H1 (cell line): ENCODE measurements around the gene RLBP1. TPM values are rescaled to one million over a fixed set of nuclear protein-coding genes. Genes with fewer than 3 reads are reported as not detected.

Source experiments
- CHD7 ChIP-seq: fragments of 300-600 bp; sonication (generic); IDR thresholded peaks from 2 replicates; pipeline ENCODE4 v1.7.1; 2012; ENCODE audit warnings: low read length, moderate library complexity, mild to moderate bottlenecking, inconsistent platforms; ENCODE audit not compliant: insufficient replicate concordance
- SIN3A ChIP-seq, 2 experiments: IDR thresholded peaks in 1 of 2; conservative IDR thresholded peaks in 1 of 2; 2 replicates each; pipeline ENCODE4 v1.6.1; 2011 to 2012; ENCODE audit warnings: low read length in 2 of 2, improper control_type of control experiment in 1 of 2, low read depth in 1 of 2, mild to moderate bottlenecking in 1 of 2
- polyA plus RNA-seq, 7 experiments: library from polyadenylated mRNA; depleted of rRNA in 3 of 7; stranded (reverse) in 5 of 7; unstranded in 2 of 7; fragments of >200 nt in 5 of 7; fragments of 200-250 nt in 2 of 7; gene quantifications; 1 replicate in 5 of 7; 2 replicates in 1 of 7; 4 replicates in 1 of 7; pipeline versions ENCODE4 v1.2.1 to v1.2.3, GENCODE V29; 2011 to 2013; ENCODE audit warnings: missing spikeins in 2 of 7, mixed read lengths in 2 of 7
- total RNA-seq: library from RNA; stranded (reverse); fragmentation: NEBNext Ultra II Directional; extraction: Animal tissue kit (Norgen Biotek cat#: 25700); gene quantifications from 2 replicates; pipeline ENCODE4 v1.2.1, GENCODE V29; 2021

RLBP1 gene
- total and polyA plus RNA-seq, 2 of the 8 experiments (the other 6 are each of a cell fraction or from before 2014, with no cell fraction given) = 0.05 TPM; not detected in 1

GRCh38 chr15:89184886-89185526, 36.4 kb downstream of the RLBP1 start (continued):
- TF ChIP-seq CHD7 = no peak
- no peak for TF ChIP-seq SIN3A (conservative IDR thresholded peaks at IDR 0.05 in 1 of 2, IDR thresholded peaks at IDR 0.05 in 1 of 2; ENCODE audit: low read depth in 1 of 2, low read length in 2 of 2)
